Activated naive CD8-positive, alpha-beta T cell treated with anti-CD3 and anti-CD28 coated beads, Interleukin-2, amount 50 U/mL, for 16 hours (primary cell): ENCODE measurements around the gene MON1A.
"Not testable (repeated sequence)": the region's sequence is repeated elsewhere in the genome, so short reads cannot be mapped to it uniquely, and the experiment has no call there.

Experiments used
- DNase-seq: peaks from one replicate; pipeline ENCODE4 v3.0.0-alpha.2; 2020; ENCODE audit warnings: low read depth, low spot score

MON1A gene

GRCh38 chr3:49924683-49925082, 4.9 kb downstream of the MON1A start:
- DNase-seq: no peak

- DNase-seq: not testable (repeated sequence)
Measured at GRCh38 chr3:49917806-49918590, 11.6 kb downstream of the MON1A start.

- DNase-seq: no peak
Measured at GRCh38 chr3:49916686-49917085, 12.9 kb downstream of the MON1A start.

DNA sequence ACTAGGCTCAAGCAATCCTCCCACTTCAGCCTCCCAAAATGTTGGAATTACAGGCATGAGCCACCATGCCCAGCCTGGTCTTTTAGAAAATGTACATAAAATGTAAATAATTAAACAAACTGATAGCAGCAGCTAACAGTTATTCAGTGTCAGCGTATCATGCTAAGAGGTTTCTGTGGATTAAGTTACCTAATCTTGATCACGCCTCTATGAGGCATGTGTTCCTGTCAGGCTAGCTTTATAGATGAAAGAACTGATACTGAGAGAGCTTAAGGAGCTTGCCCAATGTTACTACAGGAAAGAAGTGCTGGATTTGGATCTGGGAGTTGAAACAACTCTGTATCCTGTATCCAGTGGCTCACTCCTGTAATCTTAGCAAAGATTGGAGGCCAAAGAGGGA, 14.7 kb downstream of the MON1A start:
- no peak for DNase-seq

DNA sequence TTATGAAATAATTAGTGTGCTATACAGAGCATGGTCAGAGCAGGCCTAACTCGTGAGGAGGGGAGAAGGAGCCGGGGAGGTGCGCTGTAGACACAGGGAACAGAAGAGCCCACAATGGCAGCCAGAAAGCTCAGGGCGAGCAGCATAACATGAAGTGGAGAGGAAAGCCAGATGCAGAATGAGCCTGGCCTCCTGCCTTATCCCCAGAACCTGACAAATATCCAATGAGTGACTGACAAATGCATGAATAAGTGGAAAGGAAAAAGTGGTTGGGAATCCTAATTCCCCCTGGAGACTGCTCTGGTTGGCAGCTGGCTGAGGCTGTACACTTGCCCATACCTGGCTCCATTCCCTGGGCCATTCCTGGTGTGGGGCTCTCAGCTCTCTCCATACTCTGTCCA, 16.7 kb downstream of the MON1A start:
- no peak for DNase-seq

- DNase-seq: no peak
Measured at GRCh38 chr3:49911611-49912010, 18.0 kb downstream of the MON1A start.

DNA sequence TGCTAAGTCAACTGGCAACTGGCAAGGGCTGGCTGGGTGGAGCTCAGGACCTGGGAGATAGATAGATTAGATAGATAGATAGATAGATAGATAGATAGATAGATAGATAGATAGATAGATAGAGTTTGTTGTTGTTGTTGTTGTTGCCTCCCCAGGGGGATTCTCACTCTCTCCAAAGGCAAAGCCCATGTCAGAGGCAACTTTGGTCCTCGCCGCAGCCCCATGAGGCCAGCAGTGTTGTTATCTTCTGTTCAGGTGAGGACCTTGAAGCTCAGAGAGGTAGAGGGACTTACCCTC, 18.5 kb downstream of the MON1A start:
- DNase-seq: no peak

DNA sequence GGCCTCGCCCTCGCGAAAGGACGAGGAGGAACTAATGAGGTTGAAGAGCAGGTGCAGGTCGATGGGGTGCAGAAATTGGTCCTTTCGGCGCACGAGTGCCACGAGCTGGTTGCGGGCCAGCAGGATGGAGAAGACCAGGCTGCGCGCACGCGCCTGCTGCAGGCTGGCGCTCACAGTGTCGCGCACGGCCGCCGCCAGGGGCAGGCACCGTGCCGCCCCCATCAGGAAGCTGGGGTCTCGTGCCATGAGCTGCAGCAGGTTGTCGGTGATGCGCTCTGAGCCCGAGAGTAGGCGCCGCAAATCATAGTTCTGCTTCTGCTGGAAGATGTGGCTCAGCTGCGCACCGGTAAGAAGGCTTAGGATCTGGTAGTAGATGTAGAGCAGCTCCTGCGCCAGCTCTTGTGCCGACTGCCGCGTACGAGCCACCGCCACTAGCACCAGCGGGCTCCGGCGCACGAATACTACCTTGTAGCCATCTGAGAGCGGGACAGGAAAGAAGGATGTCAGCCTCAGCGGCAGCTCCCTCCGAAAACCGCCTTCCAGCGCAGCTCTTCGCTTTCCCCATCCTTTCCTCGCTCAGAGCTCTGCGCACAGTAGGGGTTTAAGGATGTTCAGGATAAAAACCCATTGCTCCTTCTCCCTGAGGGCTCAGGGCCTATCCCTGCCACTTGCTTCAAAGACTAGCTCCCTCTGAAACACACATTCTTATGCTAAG, 19.0 kb downstream of the MON1A start:
- no peak for DNase-seq

DNA sequence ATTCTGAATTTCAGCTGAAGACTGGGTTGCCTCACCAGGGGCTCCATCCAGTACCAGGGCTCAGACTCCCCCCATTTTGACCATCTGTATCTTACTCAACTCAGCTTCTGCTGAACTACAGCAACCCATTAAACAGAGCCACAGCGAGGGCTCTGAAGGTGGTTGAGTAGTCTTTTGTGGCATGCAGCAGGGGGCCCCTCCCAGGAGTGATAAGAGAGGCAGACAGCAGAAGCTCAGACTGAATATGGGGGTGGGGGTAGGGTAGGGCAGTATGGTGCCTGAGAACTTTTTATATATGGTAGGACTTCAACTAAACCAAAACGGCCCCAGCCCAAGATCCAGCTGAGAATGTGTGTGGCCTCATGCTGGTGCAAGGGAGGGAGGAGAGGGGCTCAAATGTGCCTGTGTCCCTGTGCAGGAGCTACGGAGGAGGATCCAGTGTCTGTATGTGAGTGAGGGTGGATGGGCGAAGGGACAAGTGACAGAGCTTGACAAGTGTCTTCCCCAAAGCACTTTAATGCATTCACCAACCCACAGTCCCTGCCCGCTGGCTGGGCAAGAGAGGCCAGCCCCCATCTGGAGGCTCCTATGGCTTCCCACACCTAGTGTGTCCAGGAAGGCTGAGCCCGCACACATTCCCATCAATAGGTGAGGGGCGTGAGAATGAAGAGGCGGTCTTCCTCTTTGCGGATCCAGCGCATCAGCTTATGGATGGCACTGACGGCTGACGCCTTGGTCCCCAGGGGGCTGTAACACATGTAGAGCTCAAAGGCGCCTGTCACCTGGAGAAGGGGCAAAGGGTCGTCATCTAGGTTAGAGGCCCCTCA, 21.0 kb downstream of the MON1A start:
- DNase-seq: no peak

- DNase-seq: no peak
Measured at GRCh38 chr3:49906073-49906743, 23.4 kb downstream of the MON1A start.

- DNase-seq: not testable (repeated sequence)
Measured at GRCh38 chr3:49904448-49904847, 25.2 kb downstream of the MON1A start.

- DNase-seq: peak; percentile 53
Measured at GRCh38 chr3:49903451-49904424, 25.9 kb downstream of the MON1A start, which contains the start of gene MST1R. TSS of gene MST1R (minus strand) at chr3:49903873. CDS start at chr3:49903609, 264 bp downstream.

DNA sequence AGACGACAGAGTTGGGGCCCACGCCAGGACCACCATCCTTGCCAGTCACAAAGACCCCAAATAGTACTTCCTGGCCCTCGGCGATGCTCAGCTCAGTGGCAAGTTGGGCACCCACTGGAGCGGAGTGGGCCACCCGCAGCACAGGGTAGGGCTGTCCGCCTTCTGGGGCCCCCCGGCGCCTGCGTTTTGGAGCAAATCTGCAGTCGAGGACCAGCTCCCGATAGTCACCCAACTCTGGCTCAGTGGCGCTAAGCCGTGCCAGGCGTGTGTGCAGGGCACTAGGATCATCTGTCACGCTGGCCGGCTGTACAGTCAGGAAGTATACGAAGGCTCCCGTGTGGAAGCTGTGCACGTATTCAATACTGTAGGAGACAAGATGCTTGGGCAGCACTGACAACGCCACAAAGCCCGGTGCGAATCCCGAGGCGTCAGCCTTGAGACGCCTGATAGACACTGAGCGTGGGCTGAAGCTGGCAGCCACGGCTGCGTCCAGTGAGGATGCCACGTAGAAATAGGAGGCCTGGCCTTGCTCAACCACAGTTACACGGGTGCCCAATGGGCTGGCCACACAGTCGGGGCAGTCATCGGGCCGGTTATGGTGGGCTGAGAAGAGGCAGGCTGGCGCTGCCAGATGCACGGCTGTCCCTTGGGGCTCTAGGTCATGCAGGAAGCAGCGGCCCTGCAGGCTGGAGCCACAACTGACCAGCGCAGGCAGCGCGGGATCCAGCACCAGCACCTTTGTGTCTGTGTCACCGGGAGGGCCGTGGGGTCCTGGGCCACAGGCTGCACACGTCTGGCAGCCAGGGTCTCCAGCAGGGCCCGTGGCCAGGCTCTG, 26.9 kb downstream of the MON1A start:
- no peak for DNase-seq

- DNase-seq: no peak
Measured at GRCh38 chr3:49901366-49902339, 28.0 kb downstream of the MON1A start.

DNA sequence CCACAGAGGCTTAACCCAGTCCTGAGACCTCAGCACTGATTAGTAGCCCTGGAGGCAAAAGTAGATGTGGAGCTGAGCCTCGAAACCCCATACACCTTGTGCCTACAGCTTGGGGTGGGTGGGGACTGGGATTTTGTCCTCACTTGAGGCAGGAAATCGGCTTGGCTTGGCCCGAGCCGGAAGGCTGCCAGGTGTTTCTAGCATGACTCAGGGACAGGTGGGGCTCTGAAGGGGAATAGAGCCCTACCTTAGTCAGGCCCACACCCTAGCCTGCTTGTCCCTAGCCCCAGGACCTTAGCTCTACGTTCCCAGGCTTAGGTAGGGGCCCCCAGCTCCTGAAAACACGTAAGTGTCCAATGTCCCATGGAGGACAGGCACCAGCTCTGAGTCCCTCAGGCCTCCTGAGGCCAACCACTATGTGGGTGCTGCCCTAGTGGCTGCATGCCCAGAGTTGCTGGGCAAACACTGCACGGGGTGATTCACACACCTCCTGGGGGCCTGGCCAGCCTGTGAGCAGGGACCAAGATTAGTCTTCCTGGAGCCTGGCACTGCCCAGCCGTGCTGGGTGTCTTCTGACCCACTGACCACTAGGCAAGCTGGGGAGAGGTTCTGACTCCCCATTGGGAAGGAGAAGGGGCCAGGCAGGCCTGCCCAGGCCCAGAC, 29.0 kb downstream of the MON1A start:
- no peak for DNase-seq

DNA sequence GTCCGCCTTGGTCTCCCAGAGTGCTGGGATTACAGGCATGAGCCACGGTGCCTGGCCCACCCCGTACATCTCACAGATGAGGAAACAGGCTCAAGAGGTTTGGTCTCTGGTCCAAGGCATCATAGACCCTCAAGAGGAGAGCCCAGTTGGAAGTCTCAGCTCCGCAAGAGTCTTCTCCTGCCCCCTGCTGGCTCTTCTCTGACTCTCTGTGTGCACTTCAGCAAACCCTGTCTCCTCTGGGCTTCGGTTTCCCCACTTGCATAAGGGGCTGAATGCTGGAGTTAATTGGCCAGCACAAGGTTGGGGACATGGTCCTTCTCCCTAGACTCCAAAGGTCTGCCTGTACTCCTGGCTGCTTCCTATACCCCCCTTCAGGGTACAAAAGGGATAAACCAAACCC, 29.8 kb downstream of the MON1A start:
- no peak for DNase-seq

DNA sequence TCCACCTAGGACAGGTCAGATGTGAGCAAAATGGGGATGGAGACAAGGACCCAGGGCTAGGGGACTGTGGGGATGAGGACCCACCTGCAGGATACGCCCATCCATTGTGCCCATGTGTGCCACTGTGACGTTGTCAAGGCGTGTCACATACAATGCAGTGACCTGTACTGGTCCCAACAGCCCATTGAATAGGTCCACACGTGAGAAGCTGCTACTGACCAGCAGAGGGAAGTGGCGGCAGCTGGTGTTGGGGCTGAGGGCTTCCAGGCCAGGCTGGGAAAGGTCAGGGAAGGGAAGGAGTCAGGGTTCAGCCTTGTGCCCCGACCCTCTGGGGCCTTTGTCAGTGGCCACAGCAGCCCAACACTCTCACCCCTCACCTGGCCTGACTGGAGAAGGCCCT, 30.6 kb downstream of the MON1A start:
- no peak for DNase-seq

DNA sequence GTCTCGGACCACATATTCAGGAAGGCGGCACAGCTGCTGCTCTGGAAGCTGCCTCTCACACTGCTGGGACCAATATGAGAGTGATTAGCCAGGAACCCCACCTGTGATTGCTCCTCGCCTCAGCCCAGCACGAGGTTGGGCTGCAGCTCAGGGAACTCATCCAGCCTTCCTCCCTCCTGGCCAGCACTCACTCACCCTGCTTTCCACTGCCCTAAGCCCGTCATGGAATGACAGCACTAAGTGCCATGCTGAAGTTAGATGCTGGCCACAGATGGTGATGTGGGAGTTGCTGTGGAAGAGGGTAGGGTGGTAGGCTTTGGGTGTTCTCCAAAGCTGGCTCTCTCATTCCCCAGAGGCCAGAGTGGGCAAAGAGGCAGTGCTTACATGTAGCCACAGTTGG, 33.3 kb downstream of the MON1A start:
- DNase-seq: no peak
